Lower lobe of right lung (tissue), 2 donors: Measurements from ENCODE around the gene TCEANC2. TPM values are rescaled to one million over a fixed set of nuclear protein-coding genes. Genes with fewer than 3 reads are reported as not detected.

Experiments
- ATAC-seq, 2 donors: fragments of 200-7000 bp; cut with Tn5 transposase; one replicate each; pipeline ENCODE4 v1.9.1; 2020 to 2022; ENCODE audit warnings: mild to moderate bottlenecking in 2 of 2, moderate library complexity in 2 of 2
- DNase-seq: peaks from one replicate; pipeline ENCODE4 v3.0.0-alpha.2; 2020
- H3K27ac ChIP-seq: fragments of 200-600 bp; one replicate; pipeline ENCODE4 v1.8.0; 2022
- H3K27me3 ChIP-seq: fragments of 200-600 bp; one replicate; pipeline ENCODE4 v1.8.0; 2022; ENCODE audit warnings: low read depth
- H3K36me3 ChIP-seq: fragments of 200-600 bp; one replicate; pipeline ENCODE4 v1.8.0; 2022; ENCODE audit warnings: mild to moderate bottlenecking
- H3K4me1 ChIP-seq: fragments of 200-600 bp; one replicate; pipeline ENCODE4 v1.8.0; 2022
- H3K4me3 ChIP-seq: fragments of 200-600 bp; one replicate; pipeline ENCODE4 v1.8.0; 2022; ENCODE audit warnings: mild to moderate bottlenecking
- H3K9me3 ChIP-seq: fragments of 200-600 bp; one replicate; pipeline ENCODE4 v1.8.0; 2022
- intact Hi-C: fragments of 100-400 bp; cut with DNase I; formaldehyde crosslinking; loops from one replicate; pipeline ENCODE4 v1.11.0; 2022
- total RNA-seq: library from RNA; stranded (reverse); fragmentation: NEBNext Ultra II Directional; extraction: Animal tissue kit (Norgen Biotek cat#: 25700); gene quantifications from one replicate; pipeline ENCODE4 v1.2.1, GENCODE V29; 2021
- TF ChIP-seq, protein P1 (sequence below): fragments of 200-600 bp; IDR thresholded peaks from one replicate; pipeline ENCODE4 v1.8.0; 2022; ENCODE audit warnings: antibody characterized with exemption, mild to moderate bottlenecking
- donor health status: DM: no; HTN: yes; CAD: no; lungs with severe emphysema.

Gene TCEANC2
- total RNA-seq, 1 donor from 2014 or later: 5.3 TPM

DNA sequence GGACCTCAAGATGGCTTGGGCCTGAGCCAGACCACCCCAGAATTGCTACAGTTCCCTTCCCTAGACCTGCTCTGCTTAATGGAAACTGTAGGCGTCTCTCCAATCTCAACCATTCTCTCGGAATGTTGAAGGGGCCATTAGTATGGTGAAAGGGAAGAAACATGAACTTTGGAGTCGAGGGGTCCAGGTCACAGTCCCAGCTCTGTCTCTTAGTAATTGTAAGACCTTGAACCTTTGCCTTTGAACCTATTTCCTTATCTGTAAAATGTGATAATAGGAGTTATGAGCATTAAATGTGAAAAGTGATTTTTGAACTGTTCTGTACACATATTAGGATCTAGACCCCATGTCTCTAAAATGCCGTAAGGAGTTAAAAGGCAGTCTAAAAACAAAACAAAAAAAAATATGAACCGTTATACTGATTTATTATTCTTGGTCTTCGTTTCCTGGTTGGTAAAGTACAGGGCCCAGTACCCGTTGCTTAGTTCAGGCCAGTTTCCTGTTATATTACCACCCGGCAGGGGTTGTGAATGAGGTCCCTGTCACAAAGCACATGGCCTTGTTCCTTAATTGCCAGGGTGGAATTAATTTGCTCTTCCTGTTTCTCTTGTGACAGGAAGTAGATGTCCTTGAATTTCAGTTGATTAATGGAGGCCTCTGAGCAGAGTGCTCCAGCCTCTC lies 42.3 kb downstream of the TCEANC2 start:
- no peak overlapping the region for H3K27ac ChIP-seq
- H3K27me3 ChIP-seq: no peaks in the 10 kb centered on the region
- no peaks in the 10 kb centered on the region for H3K9me3 ChIP-seq
- TF ChIP-seq, protein P1, sequence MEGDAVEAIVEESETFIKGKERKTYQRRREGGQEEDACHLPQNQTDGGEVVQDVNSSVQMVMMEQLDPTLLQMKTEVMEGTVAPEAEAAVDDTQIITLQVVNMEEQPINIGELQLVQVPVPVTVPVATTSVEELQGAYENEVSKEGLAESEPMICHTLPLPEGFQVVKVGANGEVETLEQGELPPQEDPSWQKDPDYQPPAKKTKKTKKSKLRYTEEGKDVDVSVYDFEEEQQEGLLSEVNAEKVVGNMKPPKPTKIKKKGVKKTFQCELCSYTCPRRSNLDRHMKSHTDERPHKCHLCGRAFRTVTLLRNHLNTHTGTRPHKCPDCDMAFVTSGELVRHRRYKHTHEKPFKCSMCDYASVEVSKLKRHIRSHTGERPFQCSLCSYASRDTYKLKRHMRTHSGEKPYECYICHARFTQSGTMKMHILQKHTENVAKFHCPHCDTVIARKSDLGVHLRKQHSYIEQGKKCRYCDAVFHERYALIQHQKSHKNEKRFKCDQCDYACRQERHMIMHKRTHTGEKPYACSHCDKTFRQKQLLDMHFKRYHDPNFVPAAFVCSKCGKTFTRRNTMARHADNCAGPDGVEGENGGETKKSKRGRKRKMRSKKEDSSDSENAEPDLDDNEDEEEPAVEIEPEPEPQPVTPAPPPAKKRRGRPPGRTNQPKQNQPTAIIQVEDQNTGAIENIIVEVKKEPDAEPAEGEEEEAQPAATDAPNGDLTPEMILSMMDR: no peak
- H3K36me3 ChIP-seq: peaks cover 6% of the 10 kb centered on the region
- peaks cover 20% of the 10 kb centered on the region for H3K4me1 ChIP-seq
- peak overlapping the region; percentile 0 for H3K4me3 ChIP-seq
- peak; percentile 60 to 80 for ATAC-seq
- intact Hi-C loops: no loop called here
- no peak for DNase-seq

DNA sequence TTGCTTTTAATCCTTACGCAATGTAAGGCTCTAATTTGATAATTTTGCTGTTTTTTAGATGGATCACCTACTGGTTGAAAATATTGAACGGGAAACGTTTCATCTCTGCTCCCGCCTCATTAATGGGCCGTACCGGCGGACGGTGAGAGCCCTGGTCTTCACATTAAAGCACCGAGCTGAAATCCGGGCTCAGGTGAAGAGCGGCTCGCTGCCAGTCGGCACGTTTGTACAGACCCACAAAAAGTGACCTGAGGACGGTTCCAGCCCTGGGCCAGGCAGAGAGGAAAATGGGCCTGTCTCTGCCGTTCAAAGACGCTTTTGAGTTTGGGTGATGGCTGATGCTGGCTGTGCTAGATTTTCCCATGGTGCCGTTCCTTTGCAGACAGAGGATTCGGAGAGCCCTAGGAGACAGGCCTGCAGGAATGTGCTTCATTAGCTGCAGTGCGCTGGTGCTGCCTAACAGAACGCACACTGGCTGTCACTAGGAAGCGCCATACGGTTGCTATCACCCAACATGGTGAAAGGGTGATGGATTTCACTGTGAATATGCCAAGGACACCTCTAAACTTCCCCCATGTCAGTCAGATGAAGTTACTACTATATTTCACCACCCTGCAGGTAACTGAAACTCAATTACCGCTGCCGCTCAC lies 42.9 kb downstream of the TCEANC2 start:
- DNase-seq: no peak
- intact Hi-C loops: no loop called here
- peaks cover 20% of the 10 kb centered on the region for H3K4me1 ChIP-seq

DNA sequence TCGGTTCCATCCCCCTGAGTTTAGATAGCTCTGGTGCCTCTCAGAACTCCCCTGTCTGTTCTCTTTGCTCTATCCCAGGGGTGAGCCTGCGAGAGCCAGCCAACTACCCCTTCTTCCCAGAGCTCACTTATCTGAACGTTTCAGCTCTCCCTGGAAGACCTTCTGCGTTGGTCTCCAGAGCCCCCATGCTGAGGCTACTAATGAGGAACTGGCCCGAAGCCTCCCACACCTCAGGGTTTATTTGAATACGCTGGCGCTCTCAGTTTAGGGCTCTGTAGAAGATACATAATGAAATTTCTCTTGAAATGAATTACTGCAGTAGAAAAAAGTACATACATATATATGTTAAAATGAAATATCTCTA lies 43.5 kb downstream of the TCEANC2 start:
- Histone ChIP-seq H3K4me1 (peaks cover 20% of the 10 kb centered on the region), H3K9me3 (no peaks in the 10 kb centered on the region), H3K4me3 (no peak overlapping the region), H3K27ac (no peak overlapping the region), H3K36me3 (peaks cover 6% of the 10 kb centered on the region), H3K27me3 (no peaks in the 10 kb centered on the region)
- no peak for ATAC-seq
- intact Hi-C loops: no loop called here
- no peak for DNase-seq
- TF ChIP-seq, protein P1: no peak

More for the DNA sequence above, 42.9 kb downstream of the TCEANC2 start:
- peak in 1 of 2 donors; percentile 11 for ATAC-seq
- peak overlapping the region; percentile 0 for H3K4me3 ChIP-seq
- H3K36me3 ChIP-seq: peaks cover 6% of the 10 kb centered on the region
- TF ChIP-seq, protein P1: no peak
- no peak overlapping the region for H3K27ac ChIP-seq
- no peaks in the 10 kb centered on the region for H3K9me3 ChIP-seq
- H3K27me3 ChIP-seq: no peaks in the 10 kb centered on the region

DNA sequence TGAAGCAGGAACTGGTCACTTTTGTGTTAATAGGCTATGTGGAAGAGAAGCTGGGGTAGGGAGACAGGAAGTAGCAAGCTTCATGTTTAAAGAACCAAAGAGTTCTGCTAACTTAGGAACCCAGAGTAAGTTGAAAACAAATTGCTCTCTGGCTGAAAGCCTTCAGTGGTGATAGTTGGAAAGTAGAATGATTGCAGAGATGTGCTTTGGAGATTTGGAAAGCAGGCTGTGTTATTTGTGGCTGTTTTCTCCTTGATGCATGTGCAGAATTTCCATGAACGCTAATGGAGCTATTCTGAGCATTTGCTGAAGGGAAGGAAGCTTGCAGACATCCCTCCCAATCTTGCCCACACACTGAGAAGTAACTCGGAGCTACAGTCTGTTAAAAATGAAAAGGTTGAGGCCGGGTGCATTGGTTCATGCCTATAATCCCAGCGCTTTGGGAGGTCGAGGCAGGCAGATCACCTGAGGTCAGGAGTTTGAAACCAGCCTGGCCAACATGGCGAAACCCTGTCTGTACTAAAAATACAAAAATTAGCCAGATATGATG lies 45.7 kb downstream of the TCEANC2 start:
- TF ChIP-seq, protein P1: no peak
- no peaks in the 10 kb centered on the region for H3K9me3 ChIP-seq
- intact Hi-C loops: no loop called here
- H3K4me3 ChIP-seq: no peak overlapping the region
- DNase-seq (no peak), ATAC-seq (no peak)
- peaks cover 6% of the 10 kb centered on the region for H3K36me3 ChIP-seq
- no peak overlapping the region for H3K27ac ChIP-seq
- H3K27me3 ChIP-seq: no peaks in the 10 kb centered on the region
- peaks cover 20% of the 10 kb centered on the region for H3K4me1 ChIP-seq

DNA sequence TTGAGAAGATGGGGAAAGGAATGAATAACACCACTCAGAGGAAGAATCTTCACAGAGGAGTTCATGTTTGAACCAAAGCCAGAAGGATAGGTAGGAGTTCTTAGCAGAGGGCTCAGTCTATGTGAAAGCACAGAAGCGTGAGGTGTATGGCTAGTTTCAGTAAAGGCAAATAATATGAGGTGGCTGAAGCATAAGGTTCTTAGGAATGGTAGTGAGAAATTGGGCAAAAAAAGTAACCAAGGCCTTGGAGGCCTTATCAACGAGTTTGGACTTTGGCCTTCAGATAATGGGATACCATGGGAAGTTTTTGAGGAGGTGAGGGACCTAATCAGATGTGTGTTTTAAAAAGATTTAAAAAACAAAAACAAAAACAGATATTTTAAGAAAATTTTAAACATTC lies 47.1 kb downstream of the TCEANC2 start:
- TF ChIP-seq, protein P1: no peak
- ATAC-seq (no peak), DNase-seq (no peak)
- Histone ChIP-seq H3K9me3 (no peaks in the 10 kb centered on the region), H3K4me1 (peaks cover 13% of the 10 kb centered on the region), H3K27ac (no peak overlapping the region), H3K36me3 (peaks cover 6% of the 10 kb centered on the region), H3K4me3 (no peak overlapping the region), H3K27me3 (no peaks in the 10 kb centered on the region)
- intact Hi-C loops: no loop called here
